ENCODE measurements around the gene SHC2.

The SHC2 gene

GRCh38 chr19:370641-371330 is 90.0 kb downstream of the SHC2 start:
- no peak for DNase-seq

- no peak for DNase-seq
Measured at GRCh38 chr19:369876-370275, 91.0 kb downstream of the SHC2 start.

DNA sequence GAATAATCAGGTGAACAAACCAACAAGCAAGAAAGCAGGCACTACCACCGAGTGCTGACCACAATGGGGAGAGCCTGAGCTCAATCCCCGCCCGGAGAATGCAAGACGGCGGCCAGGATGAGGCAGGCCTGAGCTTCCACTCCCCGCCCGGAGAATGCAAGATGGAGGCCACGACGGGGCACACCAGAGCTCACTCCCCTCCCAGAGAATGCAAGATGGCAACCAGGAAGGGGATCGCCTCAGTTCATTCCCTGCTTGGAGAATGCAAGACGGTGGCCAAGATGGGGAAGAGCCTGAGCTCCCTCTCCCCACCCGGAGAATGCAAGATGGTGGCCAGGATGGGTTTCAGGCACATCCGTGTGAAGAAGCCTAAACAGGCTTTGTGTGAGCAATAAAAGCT is 91.6 kb downstream of the SHC2 start:
- no peak for DNase-seq

DNA sequence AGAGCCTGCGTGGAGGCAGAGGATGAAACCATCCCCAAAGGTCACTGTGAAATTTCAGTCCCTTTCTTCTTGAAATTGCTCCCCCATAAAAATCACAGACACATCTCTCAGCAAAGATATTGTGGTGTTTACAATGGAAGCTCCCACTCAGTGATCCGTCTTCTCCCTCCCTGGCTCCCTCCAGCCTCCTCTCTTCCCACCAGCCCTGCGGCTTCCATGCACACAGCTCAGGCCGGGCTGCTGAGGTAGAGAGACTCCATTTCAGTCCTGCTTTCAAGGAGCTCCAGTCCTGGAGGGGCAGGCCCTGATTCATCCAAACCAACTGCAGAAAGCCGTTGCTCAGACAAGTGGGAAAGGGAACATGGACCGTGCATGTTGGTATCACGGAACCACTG is 92.2 kb downstream of the SHC2 start:
- DNase-seq, result no peak

GRCh38 chr19:367963-368629 is 92.7 kb downstream of the SHC2 start:
- no peak for DNase-seq

DNA sequence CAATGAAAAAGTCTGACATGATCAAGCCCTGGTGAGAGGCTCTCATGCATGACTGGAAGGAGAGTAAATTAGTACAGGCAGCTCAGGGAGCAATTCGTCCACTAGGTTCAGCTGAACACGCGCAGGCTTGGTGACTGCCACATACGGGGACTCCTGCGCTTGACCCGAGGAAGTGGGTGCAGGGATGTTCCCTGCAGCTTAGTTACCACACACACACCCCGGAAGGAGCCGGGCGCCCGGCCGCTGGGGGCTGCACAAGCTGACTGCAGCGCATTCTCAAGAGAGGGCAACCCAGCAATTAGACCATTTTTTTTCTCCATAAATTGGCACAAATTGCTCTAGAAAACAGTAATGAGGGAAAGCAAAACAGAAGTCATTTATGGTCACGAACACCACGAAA is 93.3 kb downstream of the SHC2 start:
- no peak for DNase-seq

GRCh38 chr19:366951-367350 is 93.9 kb downstream of the SHC2 start:
- no peak for DNase-seq

Measured in DMS153 (cell line).